GOT3 (cell line): ENCODE results near the gene SRPK1.

ENCODE experiments used
- DNase-seq: peaks from one replicate; lab custom pipeline; 2025; ENCODE audit warnings: mixed read lengths; lab: John Stamatoyannopoulos, UW

Gene SRPK1

DNA sequence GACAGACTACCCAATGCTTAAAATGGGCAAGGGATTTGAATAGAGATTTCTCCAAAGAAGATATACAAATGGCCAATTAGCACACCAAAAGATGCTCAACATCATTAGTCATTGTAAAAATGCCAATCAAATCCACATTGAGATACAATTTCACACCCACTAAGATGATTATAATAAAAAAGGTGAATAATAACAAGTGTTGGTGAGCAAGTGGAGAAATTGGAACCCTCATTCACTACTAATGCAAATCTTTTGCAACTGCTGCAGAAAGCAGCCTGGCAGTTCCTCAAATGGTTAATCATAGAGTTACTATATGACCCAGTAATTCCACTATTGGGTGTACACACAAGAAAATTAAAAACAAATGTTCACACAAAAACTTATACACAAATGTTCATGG is 103.4 kb downstream of the SRPK1 start:
- DNase-seq: no peak

DNA sequence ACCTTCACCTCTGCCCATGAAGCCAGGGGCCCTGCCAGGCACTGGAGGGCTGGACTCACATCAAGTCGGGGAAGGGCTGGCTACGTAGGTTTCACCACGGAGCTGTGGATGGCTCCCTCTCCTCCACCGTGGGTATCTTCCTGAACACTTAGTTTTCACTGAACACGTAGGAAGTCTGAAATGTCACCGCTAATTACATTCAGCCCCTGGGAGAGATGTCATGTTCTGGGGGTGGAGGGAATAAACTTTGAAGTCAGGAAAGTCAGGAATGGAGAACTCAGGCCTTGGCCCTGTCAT is 109.3 kb downstream of the SRPK1 start:
- no peak for DNase-seq

DNA sequence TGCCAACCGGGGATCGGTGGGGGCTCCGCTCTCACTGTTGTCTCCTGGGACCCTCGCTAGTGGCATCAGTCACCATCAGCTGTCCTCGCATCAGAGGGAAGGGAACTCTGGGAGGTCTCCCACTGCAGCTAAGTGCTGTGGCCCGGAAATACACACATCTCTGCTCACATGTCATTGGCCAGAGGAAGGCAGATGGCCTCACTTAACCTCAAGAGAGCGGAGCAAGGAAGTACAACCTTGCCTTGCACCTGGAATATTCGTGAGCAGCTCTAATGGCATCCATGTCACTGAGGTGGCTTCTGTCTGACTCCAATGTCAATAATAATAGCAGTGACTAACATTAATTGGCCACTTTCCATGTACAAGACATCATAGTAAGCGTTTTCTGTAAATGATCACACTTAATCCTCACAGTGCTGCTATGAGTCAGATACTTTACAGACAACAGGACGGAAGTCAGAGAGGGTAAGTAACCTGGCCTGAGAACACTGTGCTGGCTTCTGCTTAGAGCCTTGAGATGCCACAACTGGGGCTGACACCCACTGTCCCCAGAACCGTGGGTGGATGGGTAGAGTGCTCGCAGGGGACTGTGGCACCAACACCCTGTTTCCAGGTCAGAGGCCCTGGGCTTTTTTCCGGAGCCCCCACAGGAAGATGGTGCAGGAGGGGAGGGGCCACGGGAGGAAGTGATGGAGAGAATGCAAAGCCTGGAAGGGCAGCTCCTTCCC is 109.8 kb downstream of the SRPK1 start:
- no peak for DNase-seq

DNA sequence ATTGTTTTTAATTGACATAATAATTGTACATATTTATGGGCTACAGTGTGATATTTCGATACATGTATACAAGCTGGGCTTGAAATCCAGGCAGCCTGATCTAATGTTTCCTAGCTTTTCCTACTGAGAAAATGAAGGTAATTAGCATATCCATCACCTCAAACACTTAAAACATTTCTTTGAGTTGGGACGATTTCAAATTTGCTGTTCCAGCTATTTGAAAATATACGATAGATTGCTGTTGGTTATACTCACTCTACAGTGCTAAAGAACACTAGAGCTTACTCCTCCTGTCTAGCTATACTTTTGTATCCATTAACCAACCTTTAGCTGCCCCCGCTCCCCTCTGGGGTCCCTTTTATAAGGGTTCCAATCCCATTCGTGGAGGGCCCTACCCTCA is 111.1 kb downstream of the SRPK1 start:
- DNase-seq: no peak

DNA sequence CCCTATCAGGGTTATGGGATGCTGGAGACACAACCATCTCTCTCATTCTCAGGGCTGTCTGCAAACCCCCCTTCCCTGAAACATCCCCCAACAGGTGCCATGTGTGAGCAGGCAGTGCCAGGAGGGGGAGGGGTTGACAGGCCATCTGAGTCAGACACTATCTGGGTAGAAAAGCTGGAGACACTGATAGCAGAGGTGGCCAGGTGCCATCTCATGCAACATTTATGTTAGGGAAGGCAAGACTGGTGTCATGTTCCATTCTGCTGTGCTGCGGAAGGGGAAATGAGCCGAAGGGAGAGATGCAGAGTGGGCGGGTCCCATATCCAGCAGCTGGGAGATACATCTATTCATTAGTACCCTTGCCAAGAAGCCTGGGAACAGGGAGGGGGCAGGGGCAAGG is 112.2 kb downstream of the SRPK1 start:
- DNase-seq: no peak

DNA sequence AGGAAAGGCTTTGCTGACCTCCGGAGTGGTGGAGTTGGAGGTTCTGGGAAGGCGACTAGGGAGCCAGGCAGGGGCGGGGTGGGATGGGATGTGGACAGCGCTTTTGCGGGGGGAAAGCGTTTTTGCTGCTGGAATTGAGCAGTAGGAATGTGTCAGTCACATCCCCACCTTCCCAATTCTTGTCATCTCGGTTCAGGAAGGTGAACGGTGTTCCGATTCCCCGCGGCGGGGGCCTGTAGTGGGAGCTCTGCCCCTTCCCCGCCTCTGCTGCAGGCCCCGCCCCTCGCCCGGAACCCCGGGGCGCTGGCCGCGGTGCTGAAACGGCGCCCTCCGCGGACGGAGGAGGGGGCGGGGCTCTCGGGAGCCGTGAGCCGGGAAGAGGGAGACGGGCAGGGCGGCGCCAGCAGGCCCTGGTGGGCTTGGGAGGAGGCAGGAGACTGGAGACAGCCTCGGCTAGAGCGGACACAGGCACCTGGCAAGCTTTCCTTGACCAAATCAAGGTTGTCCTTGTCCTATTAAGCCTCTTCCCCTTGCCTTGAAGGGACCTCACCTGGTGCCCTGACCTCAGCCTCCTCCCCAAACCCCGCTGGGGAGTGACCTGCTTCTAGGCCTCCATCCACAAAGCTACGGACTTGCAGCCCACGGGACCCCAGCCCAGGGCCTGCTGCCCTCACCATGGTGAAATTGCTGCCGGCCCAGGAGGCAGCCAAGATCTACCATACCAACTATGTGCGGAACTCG is 115.7 kb downstream of the SRPK1 start, which contains the start of gene LHFPL5:
Gene LHFPL5 (plus strand): TSS at position 357 of the 741 bp plus-strand sequence. CDS start 319 bp downstream, at position 676.
- DNase-seq: no peak

DNA sequence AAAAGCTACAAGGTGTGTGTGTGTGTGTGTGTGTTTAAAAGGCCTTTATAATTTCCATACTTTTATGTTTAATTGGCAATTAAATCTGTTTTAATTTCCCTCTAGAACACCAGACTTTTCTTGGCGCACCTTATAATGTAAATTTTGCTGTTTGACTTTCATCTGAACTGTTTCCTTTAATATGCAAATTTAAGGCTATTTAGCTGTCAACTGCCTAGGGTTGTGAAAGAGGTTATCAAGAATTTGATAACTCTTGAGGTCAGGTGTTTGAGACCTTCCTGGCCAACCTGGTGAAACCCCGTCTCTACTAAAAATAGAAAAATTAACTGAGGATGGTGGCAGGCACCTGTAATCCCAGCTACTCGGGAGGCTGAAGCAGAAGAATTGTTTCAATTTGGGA is 119.8 kb downstream of the SRPK1 start:
- DNase-seq: no peak

DNA sequence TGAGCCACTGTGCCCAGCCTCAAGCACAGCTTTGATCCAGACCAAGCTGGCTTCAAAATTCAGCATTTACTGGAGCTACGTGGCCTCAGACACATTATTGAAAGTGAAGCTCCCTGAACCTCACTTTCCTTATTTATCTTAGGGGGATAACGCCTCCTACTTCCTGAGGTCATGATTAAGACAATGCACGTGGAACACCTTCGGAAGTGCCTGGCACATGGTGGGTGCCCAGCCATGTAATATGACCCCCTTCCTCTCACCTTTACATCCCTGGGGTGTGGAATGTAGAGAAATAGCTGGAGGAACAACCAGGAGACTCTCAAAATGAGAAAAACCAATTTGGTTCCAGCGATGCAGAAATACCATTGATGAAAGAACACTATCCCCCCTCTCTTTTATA is 122.2 kb downstream of the SRPK1 start:
- no peak for DNase-seq

DNA sequence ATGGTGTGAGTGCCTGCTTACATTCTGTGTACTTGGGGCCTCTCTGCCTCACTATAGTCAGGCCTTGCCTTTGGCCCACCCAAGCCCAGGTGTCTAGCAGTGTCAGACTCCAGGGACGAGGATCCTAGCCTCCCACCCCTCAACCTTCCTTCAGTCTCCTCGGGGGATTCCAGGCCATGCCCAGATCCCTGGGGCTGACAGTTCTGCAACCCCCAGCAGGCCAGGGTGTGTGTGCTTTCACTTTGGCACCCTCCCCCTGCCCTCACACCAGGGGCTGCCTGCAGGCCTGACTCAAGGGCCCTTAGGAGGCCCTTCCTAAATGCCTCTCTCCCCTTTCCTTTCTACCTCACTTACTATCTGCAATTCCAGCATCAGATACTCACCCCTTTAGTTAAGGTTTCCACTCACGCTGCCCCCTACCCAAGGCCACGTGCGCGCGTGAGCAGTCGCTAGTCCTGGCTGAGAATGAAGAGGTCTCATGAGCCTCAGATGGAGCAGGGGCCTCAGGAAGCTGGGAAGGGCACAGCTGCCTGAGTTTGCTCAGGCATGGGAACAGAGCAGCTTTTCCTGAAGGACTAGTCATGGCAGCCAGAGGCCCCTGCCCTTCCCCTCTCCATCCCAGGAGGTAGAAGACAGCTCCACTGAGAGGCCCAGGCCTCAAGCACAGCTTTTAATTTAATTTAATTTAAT is 122.9 kb downstream of the SRPK1 start:
- DNase-seq: no peak

DNA sequence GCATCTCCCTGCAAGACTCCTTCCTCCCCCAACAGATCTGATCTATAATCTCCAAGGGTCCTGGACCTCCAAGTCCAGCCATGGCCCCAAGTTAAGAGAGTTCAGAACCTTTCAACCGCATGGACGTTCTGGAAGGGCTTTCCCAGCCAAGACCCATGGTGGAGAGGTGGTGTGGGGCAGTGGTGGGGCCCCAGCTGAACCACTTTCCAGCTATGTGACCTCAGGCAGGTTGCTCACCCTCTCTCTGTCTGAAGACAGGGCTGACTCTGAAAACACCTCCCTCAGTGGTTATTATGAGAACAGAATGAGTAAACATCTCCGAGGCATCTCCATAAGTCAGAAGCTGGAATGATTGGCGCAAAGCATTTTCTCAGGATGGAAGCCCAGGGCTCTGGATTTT is 124.7 kb downstream of the SRPK1 start:
- DNase-seq: no peak

DNA sequence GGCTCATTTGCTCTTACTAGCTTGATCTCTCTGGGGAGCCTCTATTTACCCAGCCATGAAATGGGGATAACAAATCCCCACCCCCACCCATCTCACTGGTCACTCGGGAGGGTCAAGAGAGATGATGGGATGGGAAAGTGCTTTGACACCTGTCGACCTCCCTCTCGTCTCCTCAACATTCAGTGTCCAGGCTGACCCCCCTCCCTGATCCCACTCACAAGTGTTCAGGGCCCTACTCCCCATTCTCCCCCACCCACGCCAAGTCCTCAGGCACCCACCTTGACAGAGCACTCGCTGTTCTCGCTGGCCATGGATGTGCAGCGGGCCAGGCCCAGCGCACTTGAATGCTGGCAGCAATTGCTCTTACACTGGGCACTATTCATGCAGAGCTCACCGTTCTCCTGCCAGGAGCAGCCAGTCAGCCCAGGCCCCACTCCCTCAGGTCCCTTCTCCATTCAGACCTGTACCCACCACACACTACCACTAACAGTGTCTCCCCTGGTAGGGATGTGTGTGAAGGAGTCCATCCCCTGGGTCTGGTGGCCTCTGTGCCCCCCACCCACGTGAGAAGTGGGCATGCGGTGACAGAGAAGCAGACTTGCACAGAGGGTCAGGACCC is 125.3 kb downstream of the SRPK1 start:
- DNase-seq: no peak

DNA sequence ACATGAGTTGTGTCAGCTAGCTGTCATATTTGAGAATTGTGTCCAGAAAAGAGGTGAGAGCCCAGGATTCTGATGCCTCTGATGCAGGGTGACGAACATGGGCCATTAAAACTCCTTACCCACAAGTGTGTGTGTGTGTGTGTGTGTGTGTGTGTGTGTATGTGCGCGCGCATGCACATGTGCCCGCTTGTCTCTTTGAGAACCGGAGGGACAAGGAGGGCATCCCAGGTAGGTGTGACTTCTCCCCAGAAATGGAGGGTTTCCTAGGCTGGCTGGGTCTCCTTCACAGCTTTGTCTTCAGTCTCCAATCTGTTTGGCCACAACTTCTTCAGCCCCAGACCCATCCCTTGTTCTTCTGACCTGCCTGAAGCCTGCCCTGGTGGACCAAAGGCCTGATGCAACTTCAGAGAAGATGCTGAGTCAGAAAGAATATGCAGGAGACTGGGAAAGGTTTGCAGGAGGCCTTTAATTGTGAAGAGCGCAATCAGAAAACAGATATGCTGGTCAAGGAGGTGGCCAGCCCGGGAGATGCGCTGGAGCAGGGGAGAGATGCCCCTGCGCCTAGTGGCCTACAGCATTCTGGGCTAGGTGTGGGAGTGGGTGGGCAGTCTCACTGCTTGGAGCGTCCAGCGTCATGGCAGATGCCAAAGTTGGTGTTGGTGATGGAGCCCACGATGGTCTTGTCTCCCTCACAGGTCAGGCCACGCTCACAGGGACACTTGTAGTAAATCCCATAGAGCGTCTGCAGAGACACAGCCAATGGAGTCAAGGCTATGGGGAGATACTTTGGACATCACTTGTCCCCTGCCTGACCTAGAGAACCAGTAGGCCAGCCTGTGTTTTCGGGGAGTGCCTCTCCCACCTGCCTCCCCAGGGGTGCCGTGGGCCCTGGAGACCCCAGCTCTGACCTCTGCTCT is 126.1 kb downstream of the SRPK1 start:
- DNase-seq: no peak

DNA sequence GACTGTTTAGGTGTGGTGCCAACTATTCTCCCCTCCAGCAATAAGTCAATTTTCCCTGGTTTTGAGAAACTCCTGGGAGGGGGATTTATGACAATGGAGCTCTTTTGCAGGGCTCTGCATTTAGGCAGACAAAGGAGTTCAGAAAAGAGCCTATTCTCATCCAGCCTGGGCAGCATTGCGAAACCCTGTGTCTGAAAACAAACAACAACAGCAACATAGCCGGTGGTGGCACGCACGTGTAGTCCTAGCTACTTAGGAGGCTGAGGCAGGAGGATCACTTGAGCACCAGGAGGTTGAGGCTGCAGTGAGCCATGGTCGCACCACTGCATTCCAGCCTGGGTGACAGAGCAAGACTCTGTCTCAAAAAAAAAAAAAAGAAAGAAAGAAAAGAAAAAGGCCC is 130.2 kb downstream of the SRPK1 start:
- no peak for DNase-seq

DNA sequence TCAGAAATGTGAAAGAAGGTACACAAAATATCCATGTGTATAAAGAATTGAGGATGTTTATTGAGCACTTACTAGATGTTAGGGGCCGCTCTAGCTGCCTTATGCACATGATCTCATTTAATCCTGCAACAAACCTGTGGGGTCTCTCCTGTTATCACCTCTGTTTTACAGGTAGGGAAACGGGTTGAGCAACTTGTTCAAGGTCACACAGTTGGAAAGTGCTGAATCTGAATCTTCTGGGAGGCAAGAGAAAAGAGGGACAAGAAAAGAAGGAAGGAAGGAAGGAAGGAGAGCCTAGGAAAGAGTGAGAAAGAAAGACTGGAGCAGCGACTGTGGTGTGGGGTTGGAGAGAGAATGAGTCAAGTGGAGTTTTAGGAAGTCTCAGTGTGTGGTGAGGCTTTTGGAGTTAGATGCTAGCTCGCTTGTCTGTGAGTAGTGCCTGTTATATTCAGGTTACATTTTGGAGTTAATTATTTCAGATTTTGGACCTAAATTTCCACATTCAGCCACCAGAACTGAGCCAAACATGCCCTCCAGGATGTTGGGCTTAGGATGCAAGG is 132.4 kb downstream of the SRPK1 start:
- DNase-seq: no peak

DNA sequence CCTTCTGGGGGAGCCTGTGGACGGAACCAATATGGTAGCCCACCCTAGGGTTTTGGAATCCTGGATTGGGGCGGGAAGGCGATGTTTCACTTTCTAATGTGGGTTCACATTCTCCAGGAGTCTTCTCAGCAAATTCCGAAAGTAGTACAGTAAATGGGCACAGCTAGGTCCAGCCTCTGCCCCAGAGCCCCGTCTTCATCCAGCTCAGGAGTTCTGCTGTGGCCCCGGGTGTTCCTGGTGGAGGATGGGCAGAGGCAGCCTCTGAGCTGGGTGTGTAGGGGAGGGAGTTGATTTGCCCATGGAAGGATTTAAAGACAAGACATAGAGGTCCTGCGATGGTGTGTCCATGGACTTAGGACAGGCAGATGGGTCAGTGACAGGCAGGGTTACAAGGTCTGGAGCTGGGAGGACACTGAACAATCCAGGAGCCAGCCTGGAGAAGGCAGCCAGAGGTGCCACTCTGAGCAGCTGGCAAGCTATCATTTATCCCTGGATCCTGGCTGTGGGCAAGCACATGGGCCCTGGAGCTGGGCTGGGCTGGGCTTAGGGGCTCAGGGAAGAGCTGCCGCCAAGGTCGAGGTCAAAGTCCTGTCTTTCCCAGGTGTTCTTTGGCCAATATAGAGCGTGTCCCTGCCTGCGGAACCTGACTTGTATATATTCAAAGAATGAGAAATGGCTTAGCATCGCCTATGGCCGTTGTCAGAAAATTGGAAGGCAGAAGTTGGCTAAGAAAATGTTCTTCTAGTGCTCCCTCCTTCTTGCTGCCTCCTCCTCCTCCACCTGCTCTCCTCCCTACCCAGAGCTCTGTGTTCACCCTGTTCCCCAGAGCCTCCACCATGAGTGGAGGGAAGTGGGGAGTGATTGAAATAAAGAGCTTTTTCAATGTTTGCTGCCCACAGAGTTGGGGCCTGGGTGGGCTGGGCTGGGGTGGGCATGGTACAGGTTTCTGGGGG is 133.4 kb downstream of the SRPK1 start:
- no peak for DNase-seq

DNA sequence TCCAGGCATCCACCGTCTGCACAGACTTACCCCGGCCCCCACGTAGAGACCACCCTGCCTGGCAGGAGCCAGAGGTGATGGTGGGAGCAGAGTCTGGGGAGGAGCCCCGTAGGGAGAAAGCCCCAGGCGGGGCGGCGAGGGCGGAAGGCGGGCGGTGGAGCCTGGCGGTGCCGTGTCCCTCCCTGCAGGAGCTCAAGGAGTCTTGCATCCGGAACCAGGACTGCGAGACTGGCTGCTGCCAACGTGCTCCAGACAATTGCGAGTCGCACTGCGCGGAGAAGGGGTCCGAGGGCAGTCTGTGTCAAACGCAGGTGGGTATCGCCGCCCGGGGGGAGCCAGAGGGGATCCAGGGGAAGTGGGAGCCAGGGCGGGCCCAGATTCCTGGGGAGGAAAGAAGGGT is 134.1 kb downstream of the SRPK1 start:
- DNase-seq: no peak

DNA sequence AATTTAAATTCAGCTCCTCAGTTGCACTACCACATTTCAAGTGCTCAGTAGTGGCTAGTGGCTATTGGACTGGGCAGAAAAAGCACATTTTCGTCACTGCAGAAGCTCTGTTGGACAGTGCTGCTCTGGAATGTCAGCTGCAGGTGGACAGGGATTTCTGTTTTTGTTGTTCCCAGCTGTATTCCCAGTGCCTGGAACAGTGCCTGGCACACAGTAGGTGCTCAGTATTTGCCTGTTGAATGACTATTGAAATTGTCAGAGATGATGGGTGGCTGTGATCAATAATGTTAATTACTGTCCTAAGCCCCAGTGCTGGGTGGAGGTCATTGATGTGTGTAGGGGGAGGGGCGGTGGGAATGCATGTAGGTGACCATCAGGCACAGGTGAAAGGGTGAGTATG is 134.6 kb downstream of the SRPK1 start:
- DNase-seq: no peak

DNA sequence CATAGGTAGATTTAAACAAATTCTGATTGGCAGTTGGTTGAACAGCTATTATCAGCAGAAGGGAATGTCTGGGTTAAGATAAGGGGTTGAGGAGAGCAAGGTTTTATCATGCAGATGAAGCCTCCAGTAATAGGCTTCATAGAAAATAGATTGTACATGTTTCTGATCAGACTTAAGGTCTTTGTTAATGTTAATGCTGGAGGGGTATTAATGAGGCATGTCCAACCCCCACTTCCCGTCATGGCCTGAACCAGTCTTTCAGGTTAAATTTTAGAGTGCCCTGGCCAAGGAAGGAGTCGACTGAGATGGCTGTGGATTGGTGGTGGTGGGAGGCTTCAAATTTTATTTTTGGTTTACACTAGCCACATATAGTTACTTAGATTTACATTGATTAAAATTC is 136.7 kb downstream of the SRPK1 start:
- no peak for DNase-seq
